HepG2 (cell line): ENCODE results near the gene FAM217B. TPM values are rescaled to one million over a fixed set of nuclear protein-coding genes. Genes with fewer than 3 reads are reported as not detected.

Source experiments
- BCL3 ChIP-seq: sonication (generic); formaldehyde crosslinking; IDR thresholded peaks from 2 replicates; pipeline ENCODE4 v1.5.1; 2020; ENCODE audit warnings: mild to moderate bottlenecking, missing genetic modification reagents, moderate library complexity
- BCL6 ChIP-seq: IDR thresholded peaks from 2 replicates; pipeline ENCODE4 v1.6.1; 2016; ENCODE audit warnings: missing genetic modification reagents, missing compliant biosample characterization
- ETS1 ChIP-seq: sonication (generic); formaldehyde crosslinking; IDR thresholded peaks from 2 replicates; pipeline ENCODE4 v1.4.0; 2020; ENCODE audit warnings: missing genetic modification reagents
- FOXA3 ChIP-seq: IDR thresholded peaks from 2 replicates; pipeline ENCODE4 v1.6.1; 2016; ENCODE audit warnings: missing genetic modification reagents, missing compliant biosample characterization
- GTF3A ChIP-seq: sonication (generic); formaldehyde crosslinking; conservative IDR thresholded peaks from 2 replicates; pipeline ENCODE4 v1.4.0; 2020; ENCODE audit warnings: mild to moderate bottlenecking, missing genetic modification reagents
- PCBP2 ChIP-seq: fragments of 200-400 bp; formaldehyde crosslinking; optimal IDR thresholded peaks from 2 replicates; pipeline ENCODE3; 2018; ENCODE audit warnings: low read length, low read depth; ENCODE audit not compliant: poor library complexity, severe bottlenecking
- RNF219 ChIP-seq: sonication (generic); formaldehyde crosslinking; IDR thresholded peaks from 2 replicates; pipeline ENCODE4 v1.5.0; 2020; ENCODE audit warnings: mild to moderate bottlenecking, missing genetic modification reagents
- SAFB2 ChIP-seq: sonication (generic); formaldehyde crosslinking; IDR thresholded peaks from 2 replicates; pipeline ENCODE4 v1.5.1; 2020; ENCODE audit warnings: missing genetic modification reagents, low read depth, mild to moderate bottlenecking, borderline replicate concordance
- SIX1 ChIP-seq: sonication (generic); formaldehyde crosslinking; IDR thresholded peaks from 2 replicates; pipeline ENCODE4 v1.4.0; 2020; ENCODE audit warnings: missing genetic modification reagents, borderline replicate concordance
- SUZ12 ChIP-seq: fragments of 150-350 bp; IDR thresholded peaks from 2 replicates; pipeline ENCODE4 v1.6.1; 2014; ENCODE audit warnings: low read depth, low read length
- TAF1 ChIP-seq: sonication (generic); formaldehyde crosslinking; IDR thresholded peaks from 2 replicates; pipeline ENCODE4 v1.4.0; 2020; ENCODE audit warnings: missing genetic modification reagents
- TFDP1 ChIP-seq: IDR thresholded peaks from 2 replicates; pipeline ENCODE4 v1.6.1; 2016; ENCODE audit warnings: missing compliant biosample characterization, missing genetic modification reagents, borderline replicate concordance
- ZKSCAN1 ChIP-seq: fragments of 150-350 bp; IDR thresholded peaks from 2 replicates; pipeline ENCODE4 v1.6.1; 2014; ENCODE audit warnings: low read length
- ZNF337 ChIP-seq: sonication (generic); formaldehyde crosslinking; IDR thresholded peaks from 2 replicates; pipeline ENCODE4 v1.5.1; 2020; ENCODE audit warnings: missing genetic modification reagents, low read depth, mild to moderate bottlenecking, borderline replicate concordance
- ZNF563 ChIP-seq: sonication (generic); formaldehyde crosslinking; IDR thresholded peaks from 2 replicates; pipeline ENCODE4 v1.8.0; 2022; ENCODE audit warnings: mild to moderate bottlenecking, moderate library complexity, missing genetic modification reagents
- ZNF598 ChIP-seq: sonication (generic); formaldehyde crosslinking; IDR thresholded peaks from 2 replicates; pipeline ENCODE4 v1.5.1; 2020; ENCODE audit warnings: mild to moderate bottlenecking, missing genetic modification reagents, borderline replicate concordance
- polyA plus RNA-seq, 8 experiments: library from polyadenylated mRNA; depleted of rRNA in 3 of 8; stranded (reverse) in 7 of 8; unstranded in 1 of 8; fragments of >200 nt; fragmentation: Illumina TruSeq in 4 of 8; extraction: Trizol in 4 of 8; gene quantifications; 2 replicates each; pipeline versions ENCODE4 v1.2.1 to v1.2.3, GENCODE V29; 2011 to 2016; ENCODE audit warnings: low read depth in 4 of 8, missing spikeins in 1 of 8, mixed read lengths in 1 of 8; ENCODE audit not compliant: insufficient read depth in 1 of 8
- total RNA-seq, 5 experiments: library from RNA; depleted of rRNA; stranded (reverse); fragments of >200 nt; fragmentation: Illumina TruSeq; extraction: Trizol; gene quantifications; 2 replicates each; pipeline ENCODE4 v1.2.3, GENCODE V29; 2016; ENCODE audit warnings: low read depth in 1 of 5
- TF ChIP-seq, protein P1 (sequence below): sonication (generic); formaldehyde crosslinking; IDR thresholded peaks from 2 replicates; pipeline ENCODE4 v1.8.1; 2023; ENCODE audit warnings: mild to moderate bottlenecking, missing genetic modification reagents
- TF ChIP-seq, protein P2 (sequence below): sonication (generic); formaldehyde crosslinking; IDR thresholded peaks from 2 replicates; pipeline ENCODE4 v1.8.0; 2022; ENCODE audit warnings: missing genetic modification reagents, mild to moderate bottlenecking, borderline replicate concordance

The FAM217B gene
- total and polyA plus RNA-seq, 2 of the 13 experiments (the other 11 are each of a cell fraction or from before 2014, with no cell fraction given): 11.1 to 14.3 TPM

GRCh38 chr20:59940129-59940955 lies at the start of gene FAM217B, which contains the start of gene PPP1R3D (continued):
- TF ChIP-seq TFDP1 (CRISPR knock-in tag) (peak; percentile 85), ZNF337 (CRISPR knock-in tag) (peak; percentile 97; the same call in 1 of the 2 replicates), BCL6 (CRISPR knock-in tag) (no peak; the same call in 1 of the 2 replicates), ETS1 (CRISPR knock-in tag) (no peak), ZNF598 (CRISPR knock-in tag) (peak; percentile 92; the same call in 1 of the 2 replicates), ZKSCAN1 (peak; percentile 40; the same call in 1 of the 2 replicates), FOXA3 (CRISPR knock-in tag) (no peak; the same call in none of the 2 replicates), BCL3 (CRISPR knock-in tag) (peak; percentile 92), RNF219 (no peak), GTF3A (CRISPR knock-in tag) (peak; percentile 94; the same call in 1 of the 2 replicates), ZNF563 (CRISPR knock-in tag) (peak; percentile 95), SUZ12 (peak; percentile 19; the same call in 1 of the 2 replicates), TAF1 (CRISPR knock-in tag) (peak; percentile 90), SAFB2 (CRISPR knock-in tag) (no peak; the same call in none of the 2 replicates), SIX1 (no peak; the same call in 1 of the 2 replicates), PCBP2 (no peak)
- TF ChIP-seq, protein P1, sequence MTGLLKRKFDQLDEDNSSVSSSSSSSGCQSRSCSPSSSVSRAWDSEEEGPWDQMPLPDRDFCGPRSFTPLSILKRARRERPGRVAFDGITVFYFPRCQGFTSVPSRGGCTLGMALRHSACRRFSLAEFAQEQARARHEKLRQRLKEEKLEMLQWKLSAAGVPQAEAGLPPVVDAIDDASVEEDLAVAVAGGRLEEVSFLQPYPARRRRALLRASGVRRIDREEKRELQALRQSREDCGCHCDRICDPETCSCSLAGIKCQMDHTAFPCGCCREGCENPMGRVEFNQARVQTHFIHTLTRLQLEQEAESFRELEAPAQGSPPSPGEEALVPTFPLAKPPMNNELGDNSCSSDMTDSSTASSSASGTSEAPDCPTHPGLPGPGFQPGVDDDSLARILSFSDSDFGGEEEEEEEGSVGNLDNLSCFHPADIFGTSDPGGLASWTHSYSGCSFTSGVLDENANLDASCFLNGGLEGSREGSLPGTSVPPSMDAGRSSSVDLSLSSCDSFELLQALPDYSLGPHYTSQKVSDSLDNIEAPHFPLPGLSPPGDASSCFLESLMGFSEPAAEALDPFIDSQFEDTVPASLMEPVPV (CRISPR knock-in tag): peak; percentile 93
- TF ChIP-seq, protein P2, sequence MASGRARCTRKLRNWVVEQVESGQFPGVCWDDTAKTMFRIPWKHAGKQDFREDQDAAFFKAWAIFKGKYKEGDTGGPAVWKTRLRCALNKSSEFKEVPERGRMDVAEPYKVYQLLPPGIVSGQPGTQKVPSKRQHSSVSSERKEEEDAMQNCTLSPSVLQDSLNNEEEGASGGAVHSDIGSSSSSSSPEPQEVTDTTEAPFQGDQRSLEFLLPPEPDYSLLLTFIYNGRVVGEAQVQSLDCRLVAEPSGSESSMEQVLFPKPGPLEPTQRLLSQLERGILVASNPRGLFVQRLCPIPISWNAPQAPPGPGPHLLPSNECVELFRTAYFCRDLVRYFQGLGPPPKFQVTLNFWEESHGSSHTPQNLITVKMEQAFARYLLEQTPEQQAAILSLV (CRISPR knock-in tag): peak; percentile 83; the same call in 1 of the 2 replicates
